ENCODE measurements around the gene MAGI3.
"Not testable (repeated sequence)": the region's sequence is repeated elsewhere in the genome, so short reads cannot be mapped to it uniquely, and the experiment has no call there.

The MAGI3 gene

GRCh38 chr1:113508364-113509164 lies 118.2 kb downstream of the MAGI3 start:
- no peak for DNase-seq (ENCODE audit: low read depth in 2 of 2, low spot score in 1 of 2)

GRCh38 chr1:113509766-113510165 lies 119.5 kb downstream of the MAGI3 start:
- DNase-seq (ENCODE audit: low read depth in 2 of 2, low spot score in 1 of 2), result not testable (repeated sequence)

GRCh38 chr1:113511269-113511668 lies 121.0 kb downstream of the MAGI3 start:
- no peak for DNase-seq (ENCODE audit: low read depth in 2 of 2, low spot score in 1 of 2)

DNA sequence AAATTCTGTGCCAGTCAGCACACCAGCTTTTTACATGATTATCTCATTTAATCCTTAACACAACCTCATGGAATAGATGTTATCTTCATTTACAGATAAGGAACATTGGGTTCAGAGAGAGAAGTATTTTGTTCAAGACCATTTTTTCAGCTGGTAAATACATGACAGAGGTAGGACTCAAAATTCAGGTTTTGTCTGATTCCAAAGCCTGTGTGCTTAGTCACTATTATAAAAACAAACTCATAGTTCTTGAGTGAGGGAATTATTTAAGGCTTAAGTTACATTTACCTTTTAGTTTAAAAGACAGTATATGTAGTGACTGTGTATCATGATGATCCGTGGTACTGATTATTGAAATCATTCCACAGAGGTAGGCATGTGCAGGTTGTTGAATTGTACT lies 125.2 kb downstream of the MAGI3 start:
- DNase-seq (ENCODE audit: low read depth in 2 of 2, low spot score in 1 of 2), result no peak

GRCh38 chr1:113517346-113517745 lies 127.0 kb downstream of the MAGI3 start:
- no peak for DNase-seq (ENCODE audit: low read depth in 2 of 2, low spot score in 1 of 2)

GRCh38 chr1:113517983-113518382 lies 127.7 kb downstream of the MAGI3 start:
- DNase-seq (ENCODE audit: low read depth in 2 of 2, low spot score in 1 of 2), result no peak

GRCh38 chr1:113519556-113519955 lies 129.2 kb downstream of the MAGI3 start:
- DNase-seq (ENCODE audit: low read depth in 2 of 2, low spot score in 1 of 2), result no peak

GRCh38 chr1:113530021-113530420 lies 139.7 kb downstream of the MAGI3 start:
- no peak for DNase-seq (ENCODE audit: low read depth in 2 of 2, low spot score in 1 of 2)

DNA sequence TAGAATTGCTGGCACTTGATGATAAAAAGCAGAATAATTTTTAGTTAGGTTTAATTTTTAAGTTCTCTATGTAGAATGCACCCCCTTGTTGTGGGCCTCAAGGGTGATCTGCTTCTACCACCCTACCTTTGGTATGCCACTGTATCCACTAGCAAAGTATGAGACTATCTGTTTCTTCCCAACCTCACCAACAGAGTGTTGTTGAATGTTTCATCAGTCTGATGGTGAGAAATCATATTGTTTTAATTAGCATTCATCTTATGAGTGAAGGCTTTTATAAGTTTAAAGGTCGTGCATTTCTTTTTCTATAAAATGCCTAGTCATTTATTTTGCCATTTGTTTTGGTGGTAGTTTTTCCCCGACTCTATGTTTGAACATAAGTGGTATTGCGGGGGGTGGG lies 141.0 kb downstream of the MAGI3 start:
- no peak for DNase-seq (ENCODE audit: low read depth in 2 of 2, low spot score in 1 of 2)

GRCh38 chr1:113533061-113533460 lies 142.7 kb downstream of the MAGI3 start:
- no peak for DNase-seq (ENCODE audit: low read depth in 2 of 2, low spot score in 1 of 2)

DNA sequence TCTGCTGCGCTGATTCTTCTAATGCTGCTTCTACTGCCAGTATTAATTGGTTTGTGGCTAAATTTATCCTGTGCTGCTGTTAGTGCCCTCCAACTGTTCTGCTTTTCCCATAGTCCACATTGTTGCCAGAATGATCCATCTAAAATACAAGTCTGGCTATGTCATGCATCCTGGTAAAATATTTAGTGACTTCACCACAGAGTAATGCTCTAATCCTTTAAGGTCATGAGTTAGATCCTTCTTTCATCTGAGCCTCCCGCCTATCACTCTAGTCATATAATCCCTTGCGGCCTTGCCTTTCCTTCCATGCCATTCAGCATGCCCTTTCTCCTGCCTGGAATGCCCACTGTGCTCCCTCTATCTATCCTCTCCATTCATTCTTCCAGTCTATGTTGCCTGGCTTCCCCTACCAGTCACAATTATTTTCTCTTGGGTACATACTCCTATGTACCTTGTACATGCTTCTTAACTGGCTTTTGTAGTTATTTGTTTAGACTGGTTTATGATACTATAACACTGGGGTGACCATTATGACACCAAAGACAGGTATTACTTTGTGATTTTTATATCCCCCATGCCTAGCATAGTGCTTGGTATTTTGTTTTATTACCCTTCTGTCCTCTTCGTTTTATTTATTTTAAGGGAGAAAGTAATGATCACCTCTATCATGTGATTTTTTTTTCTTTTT lies 144.0 kb downstream of the MAGI3 start:
- DNase-seq (ENCODE audit: low read depth in 2 of 2, low spot score in 1 of 2), result no peak

GRCh38 chr1:113534875-113535274 lies 144.6 kb downstream of the MAGI3 start:
- DNase-seq (ENCODE audit: low read depth in 2 of 2, low spot score in 1 of 2), result no peak

DNA sequence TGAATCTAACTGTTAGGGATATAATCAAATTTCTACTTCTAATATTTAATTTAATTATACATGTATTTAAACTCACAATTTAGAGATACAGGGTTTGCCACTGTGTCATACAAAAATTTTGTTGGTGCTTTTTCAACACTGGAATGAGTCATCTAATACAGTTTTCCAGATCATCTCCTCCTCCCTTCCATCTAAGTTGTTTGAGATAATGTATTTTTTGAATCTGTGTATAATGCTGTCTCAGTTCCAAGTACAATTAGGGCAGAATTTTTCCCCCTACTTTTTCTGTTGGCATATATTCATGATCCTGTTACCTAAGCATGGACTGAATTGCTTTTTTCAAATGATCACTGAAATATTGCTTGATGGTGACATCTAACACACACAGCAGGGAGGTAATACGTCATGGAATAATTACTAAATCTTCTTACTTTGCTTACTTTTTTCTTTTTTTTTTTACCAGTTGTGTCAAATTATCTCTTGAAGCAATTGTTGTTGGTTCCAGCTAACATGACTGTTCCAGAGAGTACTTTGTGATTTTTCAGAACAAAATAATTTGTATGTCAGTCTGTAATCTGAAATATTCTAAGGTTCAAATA lies 146.0 kb downstream of the MAGI3 start:
- no peak for DNase-seq (ENCODE audit: low read depth in 2 of 2, low spot score in 1 of 2)

DNA sequence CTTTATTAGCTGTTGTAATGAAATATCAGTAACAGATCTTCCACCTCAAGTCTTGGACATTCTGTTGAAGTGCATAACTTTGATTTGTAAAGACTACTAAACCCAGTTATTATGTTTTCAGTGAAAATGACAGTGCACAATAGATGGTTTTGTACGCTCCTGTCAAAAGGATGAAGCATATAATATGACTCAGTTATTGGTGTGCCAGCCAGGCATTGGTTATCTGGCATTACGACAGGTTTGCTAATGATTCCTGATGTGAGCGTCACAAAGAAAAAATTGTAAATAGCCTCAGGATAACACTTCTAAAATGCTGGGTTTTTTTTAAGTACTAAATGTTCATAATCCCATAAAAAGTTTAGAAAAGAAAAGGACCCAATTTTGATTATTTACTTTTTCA lies 147.9 kb downstream of the MAGI3 start:
- no peak for DNase-seq (ENCODE audit: low read depth in 2 of 2, low spot score in 1 of 2)

- no peak for DNase-seq (ENCODE audit: low read depth in 2 of 2, low spot score in 1 of 2)
Measured at GRCh38 chr1:113540335-113540734, 150.0 kb downstream of the MAGI3 start.

DNA sequence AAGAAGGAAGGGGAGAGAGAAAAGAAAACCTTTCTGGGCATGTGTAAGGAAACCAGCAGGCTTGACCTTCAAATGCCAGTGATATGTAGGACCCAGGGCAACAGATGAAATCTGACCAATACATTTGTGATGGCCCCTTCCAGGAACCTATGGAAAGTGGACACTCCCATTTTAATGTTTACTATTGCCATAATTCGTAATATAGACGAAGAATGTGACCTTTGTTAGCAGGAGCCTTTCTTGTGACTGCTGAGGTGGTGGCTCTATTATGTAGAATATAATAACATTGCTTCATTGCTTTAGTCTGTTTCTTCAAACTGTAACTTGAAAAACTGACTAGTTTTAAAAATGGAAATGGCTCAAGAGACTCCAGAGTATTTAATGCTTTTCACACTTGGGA lies 150.8 kb downstream of the MAGI3 start:
- no peak for DNase-seq (ENCODE audit: low read depth in 2 of 2, low spot score in 1 of 2)

GRCh38 chr1:113542221-113542701 lies 151.9 kb downstream of the MAGI3 start:
- no peak for DNase-seq (ENCODE audit: low read depth in 2 of 2, low spot score in 1 of 2)

- DNase-seq (ENCODE audit: low read depth in 2 of 2, low spot score in 1 of 2), result no peak
Measured at GRCh38 chr1:113543110-113543509, 152.8 kb downstream of the MAGI3 start.

DNA sequence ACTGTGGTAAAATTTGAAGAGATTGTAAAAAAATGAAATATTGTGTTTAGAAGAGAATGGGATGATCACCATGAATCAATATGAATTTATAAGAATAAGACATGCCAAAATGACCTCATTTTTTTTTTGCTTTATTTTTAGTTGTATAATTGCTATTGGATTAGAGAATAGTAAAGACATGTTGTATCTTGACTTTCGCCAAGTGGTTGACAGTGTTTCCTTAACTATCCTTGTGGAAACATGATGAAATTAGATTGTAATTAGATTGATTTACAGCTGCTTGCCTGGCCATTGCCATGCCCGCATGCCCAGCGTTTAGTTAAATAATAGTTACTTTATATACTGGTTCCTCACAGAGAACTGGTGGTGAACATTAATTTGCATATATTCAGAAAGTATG lies 154.9 kb downstream of the MAGI3 start:
- no peak for DNase-seq (ENCODE audit: low read depth in 2 of 2, low spot score in 1 of 2)

DNA sequence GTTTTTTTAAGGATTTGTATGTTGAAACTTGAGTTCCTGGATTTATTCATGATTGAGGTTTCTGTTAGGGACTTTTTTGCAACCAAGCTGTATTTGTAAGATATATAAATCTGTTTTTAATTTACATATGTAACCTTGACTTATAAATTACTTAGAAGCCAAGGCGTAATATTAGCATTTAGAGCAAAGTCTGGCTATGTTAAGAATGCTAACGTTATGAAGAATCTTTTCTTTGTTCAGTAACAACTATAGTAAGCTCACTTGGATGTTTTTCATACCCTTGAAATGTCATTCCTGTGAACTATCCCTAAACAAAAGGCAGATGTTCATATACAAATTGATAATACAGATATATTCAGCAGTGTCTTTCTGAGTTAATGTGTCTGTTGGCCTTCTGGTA lies 155.3 kb downstream of the MAGI3 start:
- no peak for DNase-seq (ENCODE audit: low read depth in 2 of 2, low spot score in 1 of 2)

DNA sequence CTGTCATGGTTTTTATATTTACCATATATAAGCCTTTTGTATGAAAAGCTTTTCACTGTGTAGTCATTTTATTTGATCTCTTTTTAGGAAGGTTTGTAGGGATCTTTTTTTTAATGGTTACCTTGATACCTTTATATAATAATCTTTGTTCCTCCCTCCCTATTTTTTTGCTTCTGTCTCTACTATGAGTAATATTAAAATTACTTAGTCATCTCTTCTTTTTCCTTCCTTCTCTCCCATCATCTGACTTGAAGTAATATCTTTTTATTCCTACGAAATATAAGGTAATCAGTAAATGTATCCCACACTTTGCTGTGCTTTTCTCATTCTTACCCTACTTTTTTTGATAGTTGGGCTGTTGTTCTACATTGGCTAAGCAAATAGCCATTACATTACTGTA lies 161.4 kb downstream of the MAGI3 start:
- no peak for DNase-seq (ENCODE audit: low read depth in 2 of 2, low spot score in 1 of 2)

DNA sequence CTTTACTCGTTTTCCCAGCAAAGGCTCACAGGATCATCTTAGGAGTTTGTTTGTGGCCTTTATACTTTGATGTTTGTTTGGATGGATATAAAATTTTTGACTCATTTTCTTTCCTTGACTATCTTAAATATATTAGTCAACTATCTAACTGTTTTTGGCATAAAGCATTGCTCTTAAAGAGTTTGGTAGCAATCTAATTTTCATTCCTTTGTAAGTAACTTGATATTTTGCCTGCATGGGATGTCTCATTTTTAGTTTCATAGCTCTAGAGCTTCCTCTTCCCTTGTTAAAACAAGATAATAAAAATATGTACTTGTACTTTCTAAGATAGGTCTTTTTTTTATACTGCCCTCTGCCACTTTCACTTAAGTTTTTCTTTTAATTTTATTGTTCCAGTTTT lies 161.9 kb downstream of the MAGI3 start:
- no peak for DNase-seq (ENCODE audit: low read depth in 2 of 2, low spot score in 1 of 2)
